ENCODE data around the gene CASP7.

GRCh38 chr10:113639966-113640365 lies 39.7 kb upstream of the CASP7 start:
- TF ChIP-seq POLR2A (IDR thresholded peaks at IDR 0.05; ENCODE audit: low read depth, low read length): no peak
- TF ChIP-seq POLR2AphosphoS5 (IDR thresholded peaks at IDR 0.05; ENCODE audit: low read depth, low read length): no peak
